Pons (tissue), 1 donor: Measurements from ENCODE around the gene KIT.
A peak's percentile ranks its signal among the peaks of the same experiment; 100 is the strongest.

Source experiments
- DNase-seq: peaks from one replicate; pipeline ENCODE4 v3.0.0-alpha.2; 2016; ENCODE audit warnings: low spot score

Gene KIT

GRCh38 chr4:54745031-54745770, 87.4 kb downstream of the KIT start:
- DNase-seq: no peak

GRCh38 chr4:54746218-54746617, 88.5 kb downstream of the KIT start:
- no peak for DNase-seq

- DNase-seq: no peak
Observed at GRCh38 chr4:54750341-54750740, 92.6 kb downstream of the KIT start.

GRCh38 chr4:54754394-54754793, 96.6 kb downstream of the KIT start:
- DNase-seq: no peak

GRCh38 chr4:54764476-54764875, 106.7 kb downstream of the KIT start:
- DNase-seq: no peak

GRCh38 chr4:54767376-54767775, 109.6 kb downstream of the KIT start:
- DNase-seq: no peak

GRCh38 chr4:54773022-54773421, 115.3 kb downstream of the KIT start:
- no peak for DNase-seq

- DNase-seq: no peak
Observed at GRCh38 chr4:54779036-54779435, 121.3 kb downstream of the KIT start.

GRCh38 chr4:54779476-54780148, 121.9 kb downstream of the KIT start:
- no peak for DNase-seq

- DNase-seq: peak; percentile 37
Observed at GRCh38 chr4:54780149-54780495, 122.4 kb downstream of the KIT start.

GRCh38 chr4:54781756-54782155, 124.0 kb downstream of the KIT start:
- DNase-seq: peak; percentile 75

- no peak for DNase-seq
Observed at GRCh38 chr4:54783402-54784110, 125.8 kb downstream of the KIT start.

GRCh38 chr4:54784161-54784671, 126.5 kb downstream of the KIT start:
- DNase-seq: peak; percentile 89
